AG09319 (cell line): ENCODE results near the gene ZNF862.
A peak's percentile ranks its signal among the peaks of the same experiment; 100 is the strongest.

Experiments used
- DNase-seq: peaks from one replicate; pipeline ENCODE4 v3.0.0-alpha.2; 2010; ENCODE audit warnings: low read depth; ENCODE audit errors: extremely low read depth
- TF ChIP-seq, protein P1 (sequence below): IDR thresholded peaks from 2 replicates; pipeline ENCODE4 v1.5.1; 2011; ENCODE audit warnings: low read depth, mild to moderate bottlenecking, inconsistent platforms, low read length, moderate library complexity

Gene ZNF862

DNA sequence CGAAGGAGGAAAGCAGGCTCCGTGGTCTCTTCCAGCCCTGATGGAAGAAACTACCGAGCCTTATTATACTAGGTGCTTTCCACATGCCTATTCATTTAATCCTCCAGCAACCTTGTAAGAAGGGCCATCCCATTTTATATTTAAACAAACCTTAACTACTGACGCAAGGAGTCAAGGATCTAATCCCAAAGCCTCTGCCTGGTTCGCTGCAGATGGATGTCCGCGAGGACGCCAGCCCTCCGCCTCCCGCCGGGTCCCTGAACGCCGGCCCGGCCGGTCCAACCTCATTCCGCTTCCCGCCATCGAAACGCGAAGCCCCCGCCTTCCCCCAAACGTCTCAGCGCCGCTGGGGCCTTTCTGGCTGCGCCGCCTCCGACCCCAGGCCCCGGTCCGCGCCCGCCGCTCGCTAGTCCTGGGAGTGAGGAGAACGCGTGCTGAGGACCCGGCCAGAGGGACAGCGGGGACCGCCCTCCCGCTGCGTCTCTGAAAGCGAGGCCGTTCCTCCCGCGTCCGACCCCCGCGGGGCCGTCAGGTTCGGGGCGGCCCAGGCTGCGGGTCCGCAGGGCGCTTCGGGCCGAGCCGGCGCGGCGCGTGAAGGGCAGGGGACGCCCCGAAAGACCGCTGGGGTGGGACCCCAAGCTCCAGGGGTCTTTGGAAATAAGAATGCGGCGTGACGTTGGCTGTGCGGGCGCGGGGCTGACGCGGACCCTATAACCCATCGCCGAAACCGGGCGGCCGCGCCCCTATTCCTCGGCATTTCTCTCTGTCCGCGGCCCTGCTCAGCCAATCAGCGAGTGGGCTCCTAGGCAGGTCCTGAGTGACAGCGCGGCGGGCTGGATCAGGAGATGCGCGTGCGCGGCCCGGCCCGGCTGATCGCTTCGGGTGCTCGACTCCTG, 35.1 kb downstream of the ZNF862 start, which contains the start of gene ATP6V0E2:
Gene ATP6V0E2 (plus strand): TSS at position 896 of the 896 bp plus-strand sequence. CDS start 97 bp downstream, outside the sequence.
- DNase-seq, result peak; percentile 74
- TF ChIP-seq, protein P1, sequence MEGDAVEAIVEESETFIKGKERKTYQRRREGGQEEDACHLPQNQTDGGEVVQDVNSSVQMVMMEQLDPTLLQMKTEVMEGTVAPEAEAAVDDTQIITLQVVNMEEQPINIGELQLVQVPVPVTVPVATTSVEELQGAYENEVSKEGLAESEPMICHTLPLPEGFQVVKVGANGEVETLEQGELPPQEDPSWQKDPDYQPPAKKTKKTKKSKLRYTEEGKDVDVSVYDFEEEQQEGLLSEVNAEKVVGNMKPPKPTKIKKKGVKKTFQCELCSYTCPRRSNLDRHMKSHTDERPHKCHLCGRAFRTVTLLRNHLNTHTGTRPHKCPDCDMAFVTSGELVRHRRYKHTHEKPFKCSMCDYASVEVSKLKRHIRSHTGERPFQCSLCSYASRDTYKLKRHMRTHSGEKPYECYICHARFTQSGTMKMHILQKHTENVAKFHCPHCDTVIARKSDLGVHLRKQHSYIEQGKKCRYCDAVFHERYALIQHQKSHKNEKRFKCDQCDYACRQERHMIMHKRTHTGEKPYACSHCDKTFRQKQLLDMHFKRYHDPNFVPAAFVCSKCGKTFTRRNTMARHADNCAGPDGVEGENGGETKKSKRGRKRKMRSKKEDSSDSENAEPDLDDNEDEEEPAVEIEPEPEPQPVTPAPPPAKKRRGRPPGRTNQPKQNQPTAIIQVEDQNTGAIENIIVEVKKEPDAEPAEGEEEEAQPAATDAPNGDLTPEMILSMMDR, result no peak

DNA sequence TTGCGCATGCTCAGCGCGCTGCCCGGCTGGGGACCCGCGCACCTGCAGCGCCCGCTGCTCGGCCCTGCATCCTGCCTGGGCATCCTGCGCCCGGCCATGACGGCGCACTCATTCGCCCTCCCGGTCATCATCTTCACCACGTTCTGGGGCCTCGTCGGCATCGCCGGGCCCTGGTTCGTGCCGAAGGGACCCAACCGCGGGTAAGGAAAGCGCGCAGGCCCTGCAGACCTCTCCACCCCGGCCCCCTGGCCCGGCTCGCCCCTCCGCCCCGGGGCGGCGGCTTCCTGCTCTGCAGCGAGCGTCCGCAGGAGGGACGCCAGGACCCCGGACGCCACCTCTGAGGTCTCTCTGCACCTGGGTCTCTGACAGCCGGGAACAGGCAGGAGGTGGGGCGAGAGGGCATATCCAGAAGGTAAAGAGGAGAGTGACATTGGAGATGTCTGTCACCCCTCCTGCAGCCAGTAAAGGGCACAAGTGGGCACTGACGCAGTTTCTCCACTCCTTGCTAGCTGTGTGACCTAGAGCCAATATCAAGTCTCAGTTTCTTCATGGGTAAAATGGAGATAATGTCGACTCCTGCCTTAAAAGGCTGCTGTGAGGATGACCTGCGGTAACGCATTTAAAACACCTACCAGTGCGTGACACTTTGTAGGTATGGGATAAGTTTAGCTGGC, 35.9 kb downstream of the ZNF862 start:
- no peak for DNase-seq

DNA sequence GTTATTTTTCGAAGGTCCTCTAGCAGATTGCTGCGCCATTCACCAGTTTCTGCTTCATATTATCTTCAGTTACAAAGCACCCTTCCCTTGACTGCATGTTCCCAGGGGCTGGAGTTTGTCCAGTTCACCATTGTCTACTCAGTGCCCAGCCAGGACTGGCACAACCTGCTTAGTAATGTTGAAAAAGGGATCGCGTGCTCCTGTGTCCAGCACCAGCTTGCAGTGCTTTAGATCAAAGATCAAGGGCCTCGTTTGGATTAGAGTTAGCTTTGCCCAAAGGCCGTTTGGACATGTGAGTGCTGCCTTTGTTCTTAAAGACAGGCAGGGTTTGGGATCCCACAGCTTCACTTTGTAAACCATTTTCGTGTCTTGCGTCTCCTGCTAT, 36.5 kb downstream of the ZNF862 start:
- TF ChIP-seq, protein P1, result no peak
- DNase-seq, result no peak

More for the DNA sequence above, 35.9 kb downstream of the ZNF862 start:
- TF ChIP-seq, protein P1, result no peak

DNA sequence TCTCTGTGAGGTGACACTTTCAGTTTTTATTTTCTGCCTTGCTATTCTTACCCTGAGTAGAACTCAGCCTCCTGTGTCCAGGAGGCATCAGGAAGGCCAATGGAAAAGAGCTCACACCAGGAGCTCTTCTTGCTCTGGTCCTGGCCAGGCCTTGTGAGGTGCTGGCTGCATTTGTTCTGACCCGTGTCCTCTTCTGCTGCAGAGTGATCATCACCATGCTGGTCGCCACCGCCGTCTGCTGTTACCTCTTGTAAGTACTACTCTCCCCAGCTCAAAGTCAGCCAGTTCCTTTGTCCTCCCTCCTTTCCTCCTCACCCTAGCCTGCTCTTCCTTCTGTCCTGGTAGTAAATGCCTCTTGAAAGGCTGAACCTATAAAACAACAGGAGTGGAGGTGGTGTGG, 37.2 kb downstream of the ZNF862 start:
- TF ChIP-seq, protein P1, result no peak
- DNase-seq, result no peak

DNA sequence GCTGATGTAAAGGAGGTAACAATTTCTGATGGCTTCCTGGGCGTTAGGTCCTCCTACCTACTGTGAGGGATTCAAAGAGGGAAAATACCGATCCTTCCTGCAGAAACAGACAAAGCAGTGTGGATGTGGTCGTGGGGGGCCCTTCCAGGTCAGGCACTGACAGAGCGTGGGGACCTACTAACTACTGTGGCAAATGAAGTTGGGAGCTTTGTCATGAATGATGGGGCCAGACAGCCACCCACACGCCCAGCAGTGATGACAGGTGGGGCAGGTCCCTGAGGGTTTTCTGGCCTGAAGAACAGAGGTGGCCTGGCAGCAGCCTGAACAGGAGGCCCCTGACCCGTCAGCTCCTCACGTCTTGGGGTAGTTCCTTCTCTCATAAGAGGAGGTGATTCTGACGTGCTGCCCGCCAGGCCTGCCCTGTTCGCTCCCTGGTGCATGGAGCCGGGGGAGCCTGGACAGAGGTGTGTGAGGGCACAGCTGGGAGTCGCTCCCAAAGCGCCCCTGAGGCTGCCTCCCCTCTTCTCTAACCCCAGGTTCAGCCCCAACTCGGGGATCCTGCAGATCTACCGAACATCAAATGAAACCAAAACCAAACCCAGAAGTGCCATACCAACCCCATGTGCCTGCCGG, 39.8 kb downstream of the ZNF862 start:
- DNase-seq, result no peak
- TF ChIP-seq, protein P1, result no peak

DNA sequence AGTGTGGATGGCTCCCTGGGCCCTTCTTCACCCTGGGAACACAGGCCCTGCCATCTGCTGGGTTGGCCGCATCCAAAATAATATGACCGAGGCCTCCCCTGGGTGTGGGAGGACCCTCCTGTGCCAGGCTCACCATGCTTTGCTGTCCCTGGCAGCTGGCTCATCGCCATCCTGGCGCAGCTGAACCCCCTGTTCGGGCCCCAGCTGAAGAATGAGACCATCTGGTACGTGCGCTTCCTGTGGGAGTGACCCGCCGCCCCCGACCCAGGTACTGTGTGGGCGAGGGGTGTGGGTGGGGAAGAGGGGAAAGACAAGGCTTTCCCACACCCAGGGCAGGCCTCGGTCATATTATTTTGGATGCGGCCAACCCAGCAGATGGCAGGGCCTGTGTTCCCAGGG, 40.3 kb downstream of the ZNF862 start:
- TF ChIP-seq, protein P1, result no peak
- no peak for DNase-seq

DNA sequence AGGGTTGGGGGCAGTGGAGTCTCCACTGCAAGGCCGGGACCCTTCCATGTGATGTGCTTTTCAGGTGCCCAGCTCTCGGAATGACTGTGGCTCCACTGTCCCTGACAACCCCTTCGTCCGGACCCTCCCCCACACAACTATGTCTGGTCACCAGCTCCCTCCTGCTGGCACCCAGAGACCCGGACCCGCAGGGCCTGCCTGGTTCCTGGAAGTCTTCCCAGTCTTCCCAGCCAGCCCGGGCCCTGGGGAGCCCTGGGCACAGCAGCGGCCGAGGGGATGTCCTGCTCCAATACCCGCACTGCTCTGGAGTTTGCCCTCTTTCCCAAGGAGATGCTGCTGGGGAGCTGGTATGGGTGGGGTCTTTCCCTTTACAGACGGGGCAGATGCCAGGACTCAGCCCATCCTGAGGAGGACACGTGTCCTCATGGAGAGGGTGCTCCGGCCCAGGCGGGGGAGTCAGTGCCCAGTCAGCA, 41.1 kb downstream of the ZNF862 start:
- DNase-seq, result no peak
- TF ChIP-seq, protein P1, result no peak
